Thyroid gland (tissue), 4 donors: ENCODE results near the gene KRTAP1-3.

ENCODE experiments used
- CTCF ChIP-seq, 6 experiments: fragments of 200-600 bp in 3 of 6; fragments of 450-650 bp in 3 of 6; sonication (generic) in 3 of 6; IDR thresholded peaks; one replicate each; pipeline ENCODE4 v1.5.1; 2016 to 2019; ENCODE audit warnings: antibody characterized with exemption in 6 of 6, mild to moderate bottlenecking in 2 of 6, inconsistent platforms in 1 of 6, moderate library complexity in 1 of 6
- POLR2A ChIP-seq, 2 donors: fragments of 450-650 bp; IDR thresholded peaks; one replicate each; pipeline ENCODE4 v1.6.1; 2017; ENCODE audit warnings: antibody characterized with exemption in 2 of 2, mild to moderate bottlenecking in 2 of 2, moderate library complexity in 1 of 2

GRCh38 chr17:41073676-41074075, 39.0 kb upstream of the KRTAP1-3 start:
- no peak for TF ChIP-seq POLR2A (IDR thresholded peaks at IDR 0.05)
- TF ChIP-seq CTCF (IDR thresholded peaks at IDR 0.05) = no peak
